Calu3 (cell line): Measurements from ENCODE around the gene SUMO2. TPM values are rescaled to one million over a fixed set of nuclear protein-coding genes. Genes with fewer than 3 reads are reported as not detected.
A peak's percentile ranks its signal among the peaks of the same experiment; 100 is the strongest.
"Not testable (repeated sequence)": the region's sequence is repeated elsewhere in the genome, so short reads cannot be mapped to it uniquely, and the experiment has no call there.

ENCODE experiments used
- BruUV-seq: library from RNA; stranded (reverse); fragments of 400-500 nt; replicated peaks from 2 replicates; lab custom pipeline; 2021; lab: Mats Ljungman, UMichigan
- CTCF ChIA-PET: fragments of 300-600 bp; sonication (Branson Sonifier 250); formaldehyde crosslinking; loops from one replicate; lab custom pipeline; 2022; ENCODE audit warnings: antibody characterized with exemption; lab: Charles Lee
- DNase-seq: peaks from one replicate; pipeline ENCODE4 v3.0.0; 2022
- H3K27ac Mint-ChIP-seq: one replicate; pipeline ENCODE4 v1.8.0; 2022; ENCODE audit warnings: mixed read lengths; ENCODE audit not compliant: unreplicated experiment
- H3K27me3 Mint-ChIP-seq: one replicate; pipeline ENCODE4 v1.8.0; 2022; ENCODE audit warnings: mixed read lengths; ENCODE audit not compliant: unreplicated experiment
- H3K36me3 Mint-ChIP-seq: one replicate; pipeline ENCODE4 v1.8.0; 2022; ENCODE audit warnings: mild to moderate bottlenecking, moderate library complexity, mixed read lengths; ENCODE audit not compliant: insufficient read depth, unreplicated experiment
- H3K4me1 Mint-ChIP-seq: one replicate; pipeline ENCODE4 v1.8.0; 2022; ENCODE audit warnings: mild to moderate bottlenecking, low read depth, mixed read lengths; ENCODE audit not compliant: unreplicated experiment
- H3K4me3 Mint-ChIP-seq: one replicate; pipeline ENCODE4 v1.8.0; 2022; ENCODE audit warnings: mild to moderate bottlenecking, low read depth, moderate library complexity, mixed read lengths; ENCODE audit not compliant: unreplicated experiment
- H3K9me3 Mint-ChIP-seq: one replicate; pipeline ENCODE4 v1.8.0; 2022; ENCODE audit warnings: low read depth, mixed read lengths; ENCODE audit not compliant: unreplicated experiment
- CTCF ChIP-seq: fragments of 200-600 bp; IDR thresholded peaks from one replicate; pipeline ENCODE4 v1.8.0; 2022; ENCODE audit warnings: antibody characterized with exemption; ENCODE audit not compliant: unreplicated experiment
- intact Hi-C: fragments of 100-400 bp; cut with micrococcal nuclease; formaldehyde crosslinking; loops from one replicate; pipeline ENCODE4 v1.10.0; 2022; ENCODE audit not compliant: unreplicated experiment
- total RNA-seq: library from RNA; stranded (reverse); gene quantifications from 2 replicates; pipeline ENCODE4 v1.2.3, GENCODE V29; 2022

SUMO2 gene
- total RNA-seq, 1 experiment from 2014 or later = 429 TPM

- TF ChIP-seq CTCF = no peak
- peaks cover 15% of the 10 kb centered on the region for H3K4me1 Mint-ChIP-seq
- peak overlapping the region; percentile 82 for H3K4me3 Mint-ChIP-seq
- no TSS peak for BruUV-seq
- no peaks in the 10 kb centered on the region for H3K9me3 Mint-ChIP-seq
- no peaks in the 10 kb centered on the region for H3K27me3 Mint-ChIP-seq
- CTCF ChIA-PET = interaction anchor here (0.9 to 2.4 kb wide), 3 partner anchors 15 to 70 kb away, joined by 4 to 21 read pairs (median 8); no protein-coding TSS in a partner anchor
- peak overlapping the region; percentile 72 for H3K27ac Mint-ChIP-seq
- DNase-seq = no peak
- H3K36me3 Mint-ChIP-seq = peaks cover 70% of the 10 kb centered on the region
- intact Hi-C loops = no loop called here
Observed at GRCh38 chr17:75130059-75130631, 52.6 kb downstream of the SUMO2 start.

GRCh38 chr17:75129576-75129975, 53.2 kb downstream of the SUMO2 start:
- Mint-ChIP-seq H3K4me3 (peak overlapping the region; percentile 24), H3K9me3 (no peaks in the 10 kb centered on the region), H3K4me1 (peaks cover 21% of the 10 kb centered on the region), H3K27ac (no peak overlapping the region), H3K36me3 (peaks cover 72% of the 10 kb centered on the region), H3K27me3 (no peaks in the 10 kb centered on the region)
- TF ChIP-seq CTCF = no peak
- intact Hi-C loops = no loop called here
- no TSS peak for BruUV-seq
- CTCF ChIA-PET = interaction anchor here (2.4 kb wide), 1 partner anchor 15 kb away, joined by 21 read pairs; no protein-coding TSS in a partner anchor
- no peak for DNase-seq

- Mint-ChIP-seq H3K27me3 (no peaks in the 10 kb centered on the region), H3K9me3 (no peaks in the 10 kb centered on the region), H3K4me1 (peaks cover 27% of the 10 kb centered on the region), H3K36me3 (peaks cover 71% of the 10 kb centered on the region), H3K27ac (no peak overlapping the region), H3K4me3 (peak overlapping the region; percentile 24)
- CTCF ChIA-PET = no interaction called here
- intact Hi-C loops = no loop called here
- no peak for TF ChIP-seq CTCF
- BruUV-seq = no TSS peak
- DNase-seq = no peak
Observed at GRCh38 chr17:75128694-75129505, 53.9 kb downstream of the SUMO2 start.

GRCh38 chr17:75127936-75128335, 54.8 kb downstream of the SUMO2 start:
- CTCF ChIA-PET, H3K4me3 Mint-ChIP-seq, H3K27me3 Mint-ChIP-seq, BruUV-seq, DNase-seq, H3K9me3 Mint-ChIP-seq, intact Hi-C loops, H3K27ac Mint-ChIP-seq: not testable (repeated sequence)
- Mint-ChIP-seq H3K36me3 (peaks cover 64% of the 10 kb centered on the region), H3K4me1 (peaks cover 31% of the 10 kb centered on the region)
